Measurements from ENCODE around the gene NCKIPSD.
A peak's percentile ranks its signal among the peaks of the same experiment; 100 is the strongest.

The NCKIPSD gene

DNA sequence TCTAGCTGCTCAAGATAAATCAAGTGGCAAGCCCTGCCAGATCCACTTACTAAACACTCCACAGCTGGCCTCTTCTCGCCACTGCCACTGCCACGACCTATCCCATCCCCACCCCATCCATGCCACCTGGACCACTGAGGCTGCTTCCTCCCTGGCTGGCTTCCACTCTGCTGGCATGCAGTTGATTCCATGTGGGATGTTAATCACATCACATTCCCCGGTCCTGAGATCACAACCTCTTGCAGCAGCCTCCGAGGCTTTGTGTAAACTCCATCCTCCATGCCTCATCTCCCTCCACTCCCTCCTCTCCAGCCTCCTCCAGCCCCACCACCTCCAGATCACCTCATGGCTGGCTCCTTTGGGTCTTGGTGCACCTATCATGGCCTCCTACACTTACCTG is 7.7 kb downstream of the NCKIPSD start:
- DNase-seq = no peak

DNA sequence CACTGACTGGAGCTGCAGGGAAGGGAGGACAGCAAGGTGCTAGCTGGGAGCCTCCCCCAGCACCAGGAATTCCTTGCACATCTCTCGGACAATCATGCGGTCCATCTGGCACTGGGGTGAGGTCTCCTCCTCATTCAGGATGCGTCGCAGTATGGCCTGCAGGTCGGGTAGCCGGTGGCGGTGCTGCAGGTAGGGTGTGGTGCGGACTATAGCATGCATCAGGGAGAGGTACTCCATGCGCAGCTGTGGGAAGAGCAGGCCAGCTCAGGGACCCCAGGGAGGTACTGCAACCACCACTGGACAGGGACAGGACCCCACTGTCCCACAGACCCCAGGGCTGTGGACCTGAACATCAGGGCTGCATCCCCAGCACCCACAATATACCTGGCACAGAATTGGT is 11.2 kb downstream of the NCKIPSD start:
- DNase-seq = no peak

- no peak for DNase-seq
Measured at GRCh38 chr3:48672522-48672921, 13.2 kb downstream of the NCKIPSD start.

DNA sequence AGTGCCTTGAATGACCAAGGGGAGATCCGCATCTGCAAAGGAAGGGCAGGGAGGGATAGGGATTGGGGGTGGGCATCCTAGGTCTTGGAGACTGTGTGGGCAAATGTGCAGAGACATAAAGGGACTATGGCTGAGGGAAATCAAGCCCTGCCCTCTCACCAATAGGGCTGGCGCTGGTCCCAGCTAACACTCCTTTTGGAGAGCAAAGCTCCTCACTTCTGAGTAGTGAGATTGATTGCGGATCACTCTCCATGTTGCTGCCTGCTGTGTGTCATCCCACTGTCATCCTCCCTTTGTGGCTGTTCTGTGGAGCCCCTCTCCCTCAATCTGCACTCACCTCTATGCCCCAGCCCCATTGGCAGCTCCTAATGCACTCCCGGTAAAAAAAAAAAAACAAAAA is 20.8 kb downstream of the NCKIPSD start:
- DNase-seq = no peak

- no peak for DNase-seq
Measured at GRCh38 chr3:48664313-48664644, 21.4 kb downstream of the NCKIPSD start.

GRCh38 chr3:48663489-48664312 is 22.0 kb downstream of the NCKIPSD start:
- peak; percentile 55 for DNase-seq

DNA sequence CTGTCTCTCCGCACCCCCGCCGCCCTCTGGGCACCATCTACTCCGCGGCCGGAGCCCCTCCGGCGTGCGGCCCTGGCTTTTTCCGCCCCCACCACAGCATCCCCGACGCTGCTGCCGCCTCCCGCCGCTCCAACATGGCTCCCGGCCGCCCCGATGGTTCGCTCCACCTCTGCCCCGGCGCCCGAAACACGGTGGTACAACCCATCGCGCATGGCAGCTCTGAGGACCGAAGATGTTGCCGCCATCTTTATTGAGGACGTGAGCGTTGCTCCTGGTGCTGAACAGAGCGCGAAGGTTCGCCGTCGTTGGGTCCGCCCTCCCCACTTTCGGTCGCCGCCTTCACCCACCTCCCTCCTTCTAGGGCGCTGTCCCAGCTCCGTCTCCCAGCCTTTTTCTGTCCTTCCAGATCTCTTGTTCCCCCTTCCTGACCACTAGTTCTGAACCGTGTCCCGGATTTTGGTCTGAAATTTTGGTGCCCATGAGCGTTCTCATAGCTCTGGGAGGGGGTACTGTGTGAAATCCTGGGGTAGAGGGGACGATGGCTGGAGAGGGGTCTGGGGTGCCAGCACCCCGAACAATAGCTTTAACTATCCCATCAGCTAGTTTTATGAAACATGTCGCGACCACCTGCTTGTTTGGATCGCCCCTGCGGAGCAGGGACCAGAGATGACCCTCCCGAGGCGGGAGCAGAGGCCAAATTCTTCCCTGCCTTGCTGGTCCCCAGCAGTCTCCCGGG is 22.8 kb downstream of the NCKIPSD start, which contains the start of gene CELSR3:
Gene CELSR3, minus strand, starts transcription at position 134 of the 736 bp plus-strand sequence. CDS start 252 bp downstream, outside the sequence.
- peak; percentile 32 for DNase-seq

DNA sequence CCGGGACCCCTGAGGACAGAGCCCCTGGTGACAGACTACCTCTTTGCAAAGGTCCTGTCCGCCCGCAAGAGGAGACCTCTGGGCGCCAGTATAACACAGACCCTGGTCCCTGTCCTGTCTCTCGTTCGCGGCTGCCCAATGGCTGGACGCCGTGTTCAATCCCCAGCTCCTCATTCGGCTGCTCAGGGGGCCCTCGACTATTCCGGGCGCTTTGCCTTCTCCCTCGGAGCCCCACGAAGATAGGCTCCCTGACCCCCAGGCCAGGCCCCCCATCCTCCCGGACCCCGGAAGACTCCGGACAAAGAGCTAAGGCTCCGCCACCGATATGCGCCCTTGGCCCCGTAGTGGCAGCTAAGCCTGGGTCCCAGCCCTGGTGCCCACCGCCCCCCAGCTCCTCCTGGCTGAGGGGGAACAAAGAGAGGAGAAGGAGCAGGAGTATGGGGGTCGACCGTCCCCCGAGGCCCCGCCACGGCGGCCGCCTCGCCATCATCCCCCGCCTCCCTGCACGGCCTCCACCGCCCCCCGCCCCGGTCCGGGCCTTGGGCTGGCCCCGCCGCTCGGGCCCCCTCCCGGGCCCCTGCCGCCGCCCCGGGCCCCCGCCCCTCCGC is 23.5 kb downstream of the NCKIPSD start:
- no peak for DNase-seq

DNA sequence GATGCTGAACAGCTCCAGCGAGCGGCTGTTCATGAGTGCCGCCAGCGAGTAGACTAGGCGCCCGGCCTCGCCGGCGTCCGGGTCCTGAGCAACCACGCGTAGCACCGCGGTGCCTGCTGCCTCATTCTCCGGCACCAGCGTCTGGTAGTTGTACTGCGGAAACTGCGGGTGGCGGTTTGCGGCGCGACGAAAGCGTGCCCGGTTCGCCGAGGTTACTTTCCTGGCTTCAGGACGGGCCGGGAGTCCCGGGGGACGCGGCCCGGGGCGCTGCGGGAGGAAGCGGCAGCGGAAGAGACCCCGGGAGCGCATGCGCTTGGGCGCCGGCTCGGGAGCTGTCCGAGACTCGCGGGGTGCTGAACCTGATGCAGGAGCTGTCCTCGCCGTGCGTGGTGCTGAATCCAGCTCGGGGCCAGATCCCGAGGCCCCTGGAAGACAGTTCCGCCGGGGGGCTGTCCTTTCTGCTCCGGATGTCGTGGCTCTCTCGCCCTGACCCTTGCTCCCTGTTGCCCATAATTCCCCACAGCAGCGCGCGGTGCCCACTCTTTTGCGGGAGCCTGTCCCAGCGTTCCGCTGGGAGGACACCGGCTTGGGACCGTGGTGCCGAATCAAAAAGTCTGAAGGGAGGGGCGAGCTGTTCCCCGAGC is 24.1 kb downstream of the NCKIPSD start:
- peak; percentile 60 for DNase-seq

DNA sequence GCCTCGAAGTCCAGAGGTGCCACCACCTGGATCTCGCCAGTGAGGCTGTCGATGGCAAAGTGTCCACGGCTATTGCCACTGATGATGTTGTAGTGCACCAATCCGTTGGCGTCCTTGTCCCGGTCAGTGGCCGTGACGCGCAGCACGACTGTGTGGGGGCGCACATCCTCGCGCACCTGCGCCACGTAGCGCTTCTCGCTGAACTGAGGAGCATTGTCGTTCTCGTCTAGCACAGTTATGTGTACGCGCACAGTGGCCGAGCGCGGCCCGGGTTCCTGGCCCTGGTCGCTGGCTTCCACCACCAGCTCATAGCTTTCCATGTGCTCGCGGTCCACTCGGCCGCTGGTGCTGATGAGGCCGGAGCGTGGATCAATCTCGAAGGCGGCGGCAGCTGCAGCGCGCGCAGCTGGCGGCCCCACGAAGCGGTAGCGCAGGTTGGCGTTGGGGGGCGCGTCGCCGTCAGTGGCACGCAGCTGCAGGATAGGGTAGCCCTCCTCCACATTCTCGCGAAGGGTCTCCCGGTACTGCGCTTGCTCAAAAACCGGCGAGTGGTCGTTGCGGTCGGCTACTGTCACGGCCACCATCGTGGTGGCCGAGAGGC is 24.8 kb downstream of the NCKIPSD start:
- DNase-seq = no peak

- DNase-seq = peak; percentile 24
Measured at GRCh38 chr3:48656841-48657281, 28.9 kb downstream of the NCKIPSD start.

DNA sequence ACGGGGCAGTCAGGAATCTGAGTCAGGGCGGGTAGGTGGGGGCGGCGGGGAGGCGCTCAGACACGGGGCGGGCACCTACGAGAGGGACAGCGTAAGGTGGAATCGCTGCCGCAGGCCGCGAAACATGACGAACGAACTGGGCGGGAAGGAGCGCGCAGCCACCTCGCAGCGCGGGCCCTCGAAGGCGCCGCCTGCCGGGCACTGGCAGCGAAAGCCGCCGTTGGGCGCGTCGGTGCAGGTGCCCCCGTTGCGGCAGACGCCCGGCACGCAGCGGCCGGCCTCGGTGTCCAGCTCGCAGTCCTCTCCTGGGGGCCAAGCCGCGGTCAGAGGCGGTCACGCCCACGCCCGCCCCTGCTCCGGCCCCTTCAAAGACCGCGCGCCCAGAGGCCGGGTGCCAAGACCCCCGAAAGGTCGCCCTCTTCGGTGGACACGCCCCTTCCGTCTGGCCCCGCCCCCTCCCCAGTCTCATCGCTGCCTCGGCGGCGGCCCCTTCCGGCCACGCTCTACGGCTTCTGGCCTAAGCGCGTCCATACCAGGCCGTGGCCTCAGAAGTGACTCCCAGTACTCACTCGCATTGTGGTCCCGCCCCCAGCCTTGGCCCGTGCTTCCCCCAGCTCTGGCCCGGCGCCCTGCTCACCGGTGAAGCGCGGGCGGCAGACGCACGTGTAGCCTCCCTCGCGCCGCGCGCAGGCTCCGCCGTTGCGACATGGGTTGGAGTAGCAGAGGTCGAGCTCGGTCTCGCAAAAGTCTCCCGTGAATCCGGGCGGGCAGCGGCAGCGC is 29.5 kb downstream of the NCKIPSD start:
- peak; percentile 76 for DNase-seq

GRCh38 chr3:48655606-48656005 is 30.1 kb downstream of the NCKIPSD start:
- peak; percentile 44 for DNase-seq

DNA sequence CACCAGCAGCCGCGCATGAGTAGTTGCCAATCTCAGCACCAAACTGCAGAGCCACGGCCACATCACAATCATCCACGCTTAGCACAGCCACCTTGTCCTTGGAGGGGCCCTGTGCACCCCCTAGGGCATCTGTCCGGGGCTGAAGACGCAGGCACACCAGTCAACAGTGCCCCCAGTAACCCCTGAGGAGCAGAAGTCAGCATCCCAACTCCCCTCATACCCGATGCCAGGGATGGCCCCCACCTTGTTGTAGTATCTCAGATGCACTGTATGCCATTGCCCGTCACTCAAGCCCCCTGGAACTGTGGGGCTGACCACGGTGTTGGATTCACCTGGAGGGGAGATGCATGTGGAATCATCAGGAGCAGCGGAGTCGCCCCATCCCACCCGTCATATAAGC is 30.7 kb downstream of the NCKIPSD start:
- DNase-seq = no peak

- no peak for DNase-seq
Measured at GRCh38 chr3:48652923-48653715, 32.6 kb downstream of the NCKIPSD start.

GRCh38 chr3:48651771-48652170 is 33.9 kb downstream of the NCKIPSD start:
- no peak for DNase-seq

GRCh38 chr3:48650723-48651122 is 35.0 kb downstream of the NCKIPSD start:
- DNase-seq = no peak

- no peak for DNase-seq
Measured at GRCh38 chr3:48648188-48648850, 37.4 kb downstream of the NCKIPSD start.

DNA sequence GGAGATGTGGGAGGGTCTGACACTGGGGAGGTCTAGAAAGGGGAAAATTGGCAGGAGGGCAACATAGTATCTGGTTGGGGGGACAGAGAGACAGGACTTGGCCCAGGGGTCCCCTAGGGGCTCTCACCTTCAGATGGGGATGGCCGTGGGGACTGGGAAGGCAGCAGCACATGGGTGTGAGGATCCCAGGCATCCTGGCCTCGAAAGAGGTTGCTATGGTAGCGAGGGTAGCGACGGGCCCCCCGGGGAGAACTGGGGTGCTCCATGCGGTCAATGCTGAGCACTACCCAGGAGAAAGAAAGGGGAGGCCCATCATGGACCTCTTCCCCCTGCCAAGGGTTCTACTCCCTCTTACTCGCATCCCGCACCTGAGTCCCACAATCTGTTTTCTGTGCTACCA is 38.0 kb downstream of the NCKIPSD start:
- no peak for DNase-seq
